Caco-2 (cell line): ENCODE data around the gene SNX6. TPM values are rescaled to one million over a fixed set of nuclear protein-coding genes. Genes with fewer than 3 reads are reported as not detected.
"Not testable (repeated sequence)": the region's sequence is repeated elsewhere in the genome, so short reads cannot be mapped to it uniquely, and the experiment has no call there.

Experiments used
- BruUV-seq: library from RNA; stranded (reverse); fragments of 400-500 nt; replicated peaks from 2 replicates; lab custom pipeline; 2021; lab: Mats Ljungman, UMichigan
- CTCF ChIA-PET: fragments of 300-600 bp; sonication (Branson Sonifier 250); formaldehyde crosslinking; loops from one replicate; lab custom pipeline; 2022; ENCODE audit warnings: antibody characterized with exemption; lab: Charles Lee
- POLR2A ChIA-PET: fragments of 300-600 bp; sonication (Branson Sonifier 250); formaldehyde crosslinking; loops from one replicate; lab custom pipeline; 2022; ENCODE audit warnings: antibody characterized with exemption; lab: Charles Lee
- DNase-seq, 2 experiments: peaks; one replicate each; pipeline versions ENCODE4 v3.0.0 to v3.0.0-alpha.2; 2020 to 2022
- H3K27me3 ChIP-seq: replicated peaks from 2 replicates; pipeline ENCODE4 v1.6.0; 2011; ENCODE audit warnings: low read length; ENCODE audit not compliant: control insufficient read depth, insufficient read depth
- H3K36me3 ChIP-seq: 2 replicates; pipeline ENCODE4 v1.5.1; 2011; ENCODE audit warnings: low read length; ENCODE audit not compliant: control insufficient read depth, insufficient read depth
- H3K4me1 ChIP-seq: fragments of 250-450 bp; sonication (Bioruptor Pico); 2 replicates; pipeline ENCODE4 v1.5.1; 2020; ENCODE audit warnings: mild to moderate bottlenecking
- H3K4me3 ChIP-seq: 2 replicates; pipeline ENCODE4 v1.5.1; 2011; ENCODE audit warnings: low read depth, mild to moderate bottlenecking, control low read depth, low read length
- H3K9me3 ChIP-seq: fragments of 250-450 bp; sonication (Bioruptor Pico); 2 replicates; pipeline ENCODE4 v1.5.1; 2020; ENCODE audit warnings: mild to moderate bottlenecking, moderate library complexity
- H3K27ac Mint-ChIP-seq: one replicate; pipeline ENCODE4 v1.8.0; 2022; ENCODE audit warnings: mixed read lengths; ENCODE audit not compliant: unreplicated experiment
- H3K27me3 Mint-ChIP-seq: one replicate; pipeline ENCODE4 v1.8.0; 2022; ENCODE audit warnings: mixed read lengths; ENCODE audit not compliant: insufficient read depth, unreplicated experiment
- H3K36me3 Mint-ChIP-seq: one replicate; pipeline ENCODE4 v1.8.0; 2022; ENCODE audit warnings: mild to moderate bottlenecking, mixed read lengths; ENCODE audit not compliant: insufficient read depth, unreplicated experiment
- H3K4me1 Mint-ChIP-seq: one replicate; pipeline ENCODE4 v1.8.0; 2022; ENCODE audit warnings: low read depth, mixed read lengths; ENCODE audit not compliant: unreplicated experiment
- H3K4me3 Mint-ChIP-seq: one replicate; pipeline ENCODE4 v1.8.0; 2022; ENCODE audit warnings: mild to moderate bottlenecking, moderate library complexity, mixed read lengths; ENCODE audit not compliant: unreplicated experiment
- H3K9me3 Mint-ChIP-seq: one replicate; pipeline ENCODE4 v1.8.0; 2022; ENCODE audit warnings: mixed read lengths; ENCODE audit not compliant: unreplicated experiment
- CTCF ChIP-seq, 2 experiments: fragments of 200-600 bp in 1 of 2; IDR thresholded peaks; 1 replicate in 1 of 2; 2 replicates in 1 of 2; pipeline versions ENCODE4 v1.5.1 to v1.8.0; 2011 to 2022; ENCODE audit warnings: antibody characterized with exemption in 1 of 2, control low read depth in 1 of 2, inconsistent platforms in 1 of 2, low read depth in 1 of 2, low read length in 1 of 2, mild to moderate bottlenecking in 1 of 2, moderate library complexity in 1 of 2; ENCODE audit not compliant: insufficient read depth in 1 of 2, severe bottlenecking in 1 of 2, unreplicated experiment in 1 of 2
- intact Hi-C: fragments of 100-400 bp; cut with micrococcal nuclease; formaldehyde crosslinking; loops from one replicate; pipeline ENCODE4 v1.10.0; 2022; ENCODE audit not compliant: unreplicated experiment
- total RNA-seq: library from RNA; stranded (reverse); gene quantifications from 2 replicates; pipeline ENCODE4 v1.2.3, GENCODE V29; 2022

SNX6 gene
- total RNA-seq, 1 experiment from 2014 or later = 106 TPM

- H3K9me3 ChIP-seq, intact Hi-C loops, H3K27me3 ChIP-seq, H3K9me3 Mint-ChIP-seq, DNase-seq, POLR2A ChIA-PET, H3K4me1 Mint-ChIP-seq, CTCF ChIA-PET, H3K27me3 Mint-ChIP-seq, H3K36me3 ChIP-seq: not testable (repeated sequence)
- Mint-ChIP-seq H3K27ac (peak overlapping the region; percentile 92), H3K4me3 (peak overlapping the region; percentile 98), H3K36me3 (peaks cover 14% of the 10 kb centered on the region)
- Histone ChIP-seq H3K4me3 (peak overlapping the region; percentile 32), H3K4me1 (peaks cover 24% of the 10 kb centered on the region)
- TSS peak; percentile 49 for BruUV-seq
These were observed 89.5 kb downstream of the SNX6 start for GRCh38 chr14:34540181-34541059.

GRCh38 chr14:34539407-34540180, 90.4 kb downstream of the SNX6 start, which contains the start of gene EAPP:
Gene EAPP, minus strand, starts transcription at chr14:34539701. Its CDS starts 73 bp downstream, at chr14:34539628.
- Histone ChIP-seq H3K36me3 (0 out of 2 replicates have a peak, but pooled peaks cover 3% of the 10 kb centered on the region), H3K9me3 (no peaks in the 10 kb centered on the region), H3K4me1 (peaks cover 24% of the 10 kb centered on the region), H3K4me3 (peak within 1 kb of the TSS; percentile 68), H3K27me3 (no peaks in the 10 kb centered on the region)
- intact Hi-C loops = loop anchor here (5.0 to 10.0 kb wide), 2 partner anchors 77 to 175 kb away; partner anchors contain the start of gene SPTSSA
- H3K27me3 Mint-ChIP-seq = no peaks in the 10 kb centered on the region
- peaks cover 14% of the 10 kb centered on the region for H3K36me3 Mint-ChIP-seq
- POLR2A ChIA-PET = no interaction called here
- peak within 1 kb of the TSS; percentile 98 for H3K4me3 Mint-ChIP-seq
- H3K4me1 Mint-ChIP-seq = peaks cover 6% of the 10 kb centered on the region
- CTCF ChIA-PET = no interaction called here
- no TSS peak for BruUV-seq
- peak; percentile 97 to 99 for DNase-seq
- H3K27ac Mint-ChIP-seq = peak within 1 kb of the TSS; percentile 92
- no peak for TF ChIP-seq CTCF (IDR thresholded peaks at IDR 0.05; ENCODE audit: insufficient read depth in 1 of 2, low read depth in 1 of 2, low read length in 1 of 2, severe bottlenecking in 1 of 2, unreplicated experiment in 1 of 2)
- no peaks in the 10 kb centered on the region for H3K9me3 Mint-ChIP-seq

GRCh38 chr14:34538871-34539406, 91.0 kb downstream of the SNX6 start:
- TSS peak; percentile 72 for BruUV-seq
- H3K27ac Mint-ChIP-seq = peak overlapping the region; percentile 92
- Histone ChIP-seq H3K4me3 (peak overlapping the region; percentile 68), H3K9me3 (no peaks in the 10 kb centered on the region), H3K27me3 (no peaks in the 10 kb centered on the region), H3K4me1 (peaks cover 24% of the 10 kb centered on the region), H3K36me3 (0 out of 2 replicates have a peak, but pooled peaks cover 3% of the 10 kb centered on the region)
- peaks cover 14% of the 10 kb centered on the region for H3K36me3 Mint-ChIP-seq
- intact Hi-C loops = loop anchor here (5.0 to 10.0 kb wide), 2 partner anchors 77 to 174 kb away; partner anchors contain the start of gene SPTSSA
- H3K4me1 Mint-ChIP-seq = peaks cover 6% of the 10 kb centered on the region
- DNase-seq = no peak
- POLR2A ChIA-PET = interaction anchor here (0.7 kb wide), 1 partner anchor 214 kb away, joined by 3 read pairs; no protein-coding TSS in a partner anchor
- CTCF ChIA-PET = no interaction called here
- TF ChIP-seq CTCF (IDR thresholded peaks at IDR 0.05; ENCODE audit: insufficient read depth in 1 of 2, low read depth in 1 of 2, low read length in 1 of 2, severe bottlenecking in 1 of 2, unreplicated experiment in 1 of 2) = no peak
- peak overlapping the region; percentile 98 for H3K4me3 Mint-ChIP-seq
- H3K9me3 Mint-ChIP-seq = no peaks in the 10 kb centered on the region
- no peaks in the 10 kb centered on the region for H3K27me3 Mint-ChIP-seq

- H3K36me3 Mint-ChIP-seq = peaks cover 23% of the 10 kb centered on the region
- CTCF ChIA-PET, H3K4me3 Mint-ChIP-seq, DNase-seq, H3K27me3 ChIP-seq, BruUV-seq, H3K36me3 ChIP-seq, H3K27me3 Mint-ChIP-seq, POLR2A ChIA-PET, H3K27ac Mint-ChIP-seq, H3K9me3 Mint-ChIP-seq, H3K4me1 Mint-ChIP-seq, H3K9me3 ChIP-seq: not testable (repeated sequence)
- Histone ChIP-seq H3K4me3 (peak overlapping the region; percentile 68), H3K4me1 (peaks cover 24% of the 10 kb centered on the region)
- intact Hi-C loops = loop anchor here (5.0 to 10.0 kb wide), 2 partner anchors 76 to 173 kb away; partner anchors contain the start of gene SPTSSA
These were observed 91.9 kb downstream of the SNX6 start for GRCh38 chr14:34538096-34538495.
